ENCODE measurements around the gene HSPA6.
"Not testable (repeated sequence)": the region's sequence is repeated elsewhere in the genome, so short reads cannot be mapped to it uniquely, and the experiment has no call there.

Gene HSPA6

DNA sequence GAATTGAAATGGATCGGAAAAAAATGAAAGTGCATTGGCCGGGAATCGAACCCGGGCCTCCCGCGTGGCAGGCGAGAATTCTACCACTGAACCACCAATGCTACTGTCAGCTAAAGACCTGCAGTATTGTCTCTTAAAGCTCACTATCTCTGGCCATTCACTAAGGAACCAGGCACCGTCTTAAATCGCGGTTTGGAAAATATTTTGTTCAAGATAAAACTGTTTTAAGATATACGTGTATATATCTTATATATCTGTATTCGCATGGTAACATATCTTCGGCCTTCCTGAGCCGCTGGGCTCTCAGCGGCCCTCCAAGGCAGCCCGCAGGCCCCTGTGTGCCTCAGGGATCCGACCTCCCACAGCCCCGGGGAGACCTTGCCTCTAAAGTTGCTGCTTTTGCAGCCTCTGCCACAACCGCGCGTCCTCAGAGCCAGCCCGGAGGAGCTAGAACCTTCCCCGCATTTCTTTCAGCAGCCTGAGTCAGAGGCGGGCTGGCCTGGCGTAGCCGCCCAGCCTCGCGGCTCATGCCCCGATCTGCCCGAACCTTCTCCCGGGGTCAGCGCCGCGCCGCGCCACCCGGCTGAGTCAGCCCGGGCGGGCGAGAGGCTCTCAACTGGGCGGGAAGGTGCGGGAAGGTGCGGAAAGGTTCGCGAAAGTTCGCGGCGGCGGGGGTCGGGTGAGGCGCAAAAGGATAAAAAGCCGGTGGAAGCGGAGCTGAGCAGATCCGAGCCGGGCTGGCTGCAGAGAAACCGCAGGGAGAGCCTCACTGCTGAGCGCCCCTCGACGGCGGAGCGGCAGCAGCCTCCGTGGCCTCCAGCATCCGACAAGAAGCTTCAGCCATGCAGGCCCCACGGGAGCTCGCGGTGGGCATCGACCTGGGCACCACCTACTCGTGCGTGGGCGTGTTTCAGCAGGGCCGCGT lies at the start of gene HSPA6:
Gene HSPA6, plus strand, starts transcription at position 724 of the 925 bp plus-strand sequence. Its CDS starts 119 bp downstream, at position 843.
- peak; percentile 82 for DNase-seq

DNA sequence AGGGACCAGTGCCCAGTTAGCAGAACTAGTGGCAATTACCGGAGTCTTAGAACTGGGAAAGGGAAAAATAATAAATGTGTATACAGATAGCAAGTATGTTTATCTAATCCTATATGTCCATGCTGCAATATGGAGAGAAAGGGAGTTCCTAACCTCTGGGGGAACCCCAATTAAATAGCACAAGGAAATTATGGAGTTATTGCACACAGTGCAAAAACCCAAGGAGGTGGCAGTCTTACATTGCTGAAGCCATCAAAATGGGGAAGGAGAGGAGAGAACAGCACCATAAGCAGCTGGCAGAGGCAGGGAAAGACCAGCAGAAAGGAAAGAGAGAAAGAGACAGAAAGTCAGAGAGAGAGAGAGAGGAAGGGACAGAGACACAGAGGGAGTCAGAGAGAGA lies 46.6 kb upstream of the HSPA6 start:
- DNase-seq: not testable (repeated sequence)

DNA sequence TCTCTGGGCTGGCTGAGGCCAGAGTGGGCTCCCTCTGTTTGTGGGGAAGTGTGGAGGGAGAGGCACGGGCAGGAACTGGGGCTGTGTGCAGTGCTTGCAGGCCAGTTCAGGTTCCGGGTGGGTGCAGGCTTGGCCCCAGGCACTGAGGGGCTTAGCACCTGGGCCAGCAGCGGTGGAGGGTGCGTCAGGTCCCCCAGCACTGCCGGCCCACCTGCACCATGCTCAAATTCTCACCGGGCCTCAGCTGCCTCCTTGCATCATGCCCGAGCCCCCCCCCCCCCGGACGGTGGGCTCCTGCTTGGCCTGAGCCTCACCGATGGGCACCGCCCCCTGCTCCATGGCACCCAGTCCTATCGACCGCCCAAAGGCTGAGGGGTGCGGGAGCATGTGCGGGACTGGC lies 45.4 kb upstream of the HSPA6 start:
- no peak for DNase-seq

DNA sequence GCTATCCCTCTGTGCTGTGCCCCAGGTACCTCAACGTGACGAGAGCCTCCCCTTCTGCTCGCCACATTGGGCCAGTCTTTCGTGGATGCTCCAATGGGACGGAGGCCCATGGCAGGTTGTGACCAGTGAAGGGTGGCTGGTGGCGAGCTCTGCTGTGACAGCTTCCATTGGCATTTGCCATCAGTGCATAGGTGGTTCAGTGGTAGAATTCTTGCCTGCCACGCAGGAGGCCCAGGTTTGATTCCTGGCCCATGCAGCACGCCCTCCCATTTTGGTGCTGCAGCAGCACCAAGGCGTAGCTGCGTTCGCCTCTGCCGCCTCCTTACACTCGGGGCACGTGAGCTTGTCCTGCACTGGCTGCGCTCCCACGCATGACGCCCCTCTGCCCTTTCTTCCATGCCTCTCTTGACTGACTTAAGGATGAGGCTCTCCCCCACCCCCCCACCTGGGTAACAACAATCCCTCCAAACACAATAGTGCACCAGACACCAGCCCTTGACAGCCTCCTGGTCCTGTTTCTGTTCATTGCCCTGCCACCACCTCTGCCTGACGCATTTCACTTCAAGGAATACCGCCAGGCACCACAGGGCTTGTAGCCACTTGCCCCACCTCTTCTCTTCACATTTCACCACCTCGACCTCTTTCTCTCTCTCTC lies 43.8 kb upstream of the HSPA6 start:
- no peak for DNase-seq

DNA sequence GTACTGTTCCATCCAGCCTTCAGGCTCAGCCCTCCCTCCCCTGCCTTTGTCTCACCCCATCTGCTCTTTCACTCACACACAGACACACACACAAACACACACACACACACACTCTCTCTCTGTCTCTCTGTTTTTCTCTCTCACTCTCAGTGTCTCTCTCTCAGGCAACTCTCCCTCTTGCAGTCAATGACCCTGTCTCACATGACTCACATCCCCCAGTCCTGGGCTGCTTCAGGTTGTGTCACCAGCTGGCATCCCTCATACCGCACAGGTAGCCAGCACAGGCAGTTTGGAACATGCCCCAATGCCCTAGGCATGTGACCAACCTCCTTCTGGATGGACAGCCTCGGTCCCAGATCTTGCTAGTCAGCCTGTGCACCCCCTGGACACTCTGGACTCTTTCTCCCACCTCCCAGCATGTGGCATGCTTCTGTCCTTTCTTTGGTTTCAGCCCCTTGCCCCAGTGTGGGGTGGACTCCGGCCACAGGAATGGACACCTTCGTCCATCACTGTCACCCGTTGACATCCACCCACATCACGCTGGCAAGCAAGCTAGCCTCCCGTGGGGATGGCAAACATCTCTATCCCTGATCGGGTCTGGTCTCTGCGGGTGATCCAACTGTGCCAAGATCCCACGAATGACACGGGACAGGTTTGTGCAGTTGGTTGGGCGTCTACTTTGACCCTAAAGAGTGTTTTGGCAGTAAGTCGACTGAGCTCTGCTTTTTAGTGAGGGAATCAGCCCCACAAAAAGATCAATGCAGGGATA lies 42.5 kb upstream of the HSPA6 start:
- DNase-seq: no peak

DNA sequence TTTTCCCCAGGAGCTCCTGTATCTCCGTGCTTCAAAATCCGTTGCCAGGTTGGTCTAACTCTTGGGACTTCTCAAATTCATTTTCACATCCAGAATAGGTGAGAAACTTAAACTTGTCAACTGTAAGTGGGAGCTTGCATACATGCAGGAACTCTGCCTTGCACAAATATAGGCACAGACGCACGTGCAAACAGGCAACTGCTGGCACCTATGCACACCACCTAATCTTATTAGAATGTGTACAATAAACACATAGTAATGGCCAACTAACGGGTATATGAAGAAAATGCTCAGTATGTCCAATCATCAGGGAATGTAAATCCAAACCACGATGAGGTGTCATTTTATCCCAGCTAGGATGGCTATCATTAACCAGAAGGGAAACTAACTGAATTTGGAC lies 41.7 kb upstream of the HSPA6 start:
- DNase-seq: no peak

DNA sequence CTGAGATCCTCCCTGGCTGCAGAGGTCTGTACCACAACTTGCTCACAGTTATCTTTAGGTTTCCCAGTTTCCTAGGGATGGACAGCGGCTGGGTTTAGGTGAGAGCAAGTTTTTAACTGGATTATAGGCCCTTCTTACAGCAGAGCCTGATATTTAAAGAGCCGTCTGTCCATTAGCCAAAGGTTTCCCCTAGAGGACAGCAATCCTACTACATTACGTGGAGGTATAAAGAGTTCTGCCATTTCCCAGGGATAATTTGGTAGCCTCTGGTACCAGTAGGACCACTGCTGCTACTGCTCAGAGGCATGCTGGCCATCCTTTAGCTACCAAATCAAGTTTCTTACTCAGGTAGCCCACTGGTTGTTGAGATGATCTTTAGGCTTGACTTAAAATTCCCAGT lies 41.0 kb upstream of the HSPA6 start:
- DNase-seq: no peak

DNA sequence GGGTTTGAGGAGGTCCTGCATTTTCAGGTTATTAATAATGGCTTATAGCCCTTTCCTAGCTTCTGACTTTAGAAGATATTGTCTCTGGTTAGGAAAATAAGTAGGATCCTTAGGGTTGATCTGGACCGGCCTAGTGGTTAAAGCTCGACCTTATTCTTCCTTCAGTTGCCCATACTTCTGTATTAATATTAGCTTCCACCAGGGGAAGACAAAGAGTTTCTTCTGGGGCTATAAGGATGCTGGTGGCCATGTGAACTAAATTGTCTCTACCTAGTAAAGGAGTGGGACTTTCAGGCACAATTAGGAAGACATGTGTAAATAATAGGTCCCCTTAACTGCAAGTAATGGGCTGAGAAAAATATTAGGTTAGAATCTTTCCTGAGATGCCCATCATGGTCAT lies 39.7 kb upstream of the HSPA6 start:
- DNase-seq: peak; percentile 59

DNA sequence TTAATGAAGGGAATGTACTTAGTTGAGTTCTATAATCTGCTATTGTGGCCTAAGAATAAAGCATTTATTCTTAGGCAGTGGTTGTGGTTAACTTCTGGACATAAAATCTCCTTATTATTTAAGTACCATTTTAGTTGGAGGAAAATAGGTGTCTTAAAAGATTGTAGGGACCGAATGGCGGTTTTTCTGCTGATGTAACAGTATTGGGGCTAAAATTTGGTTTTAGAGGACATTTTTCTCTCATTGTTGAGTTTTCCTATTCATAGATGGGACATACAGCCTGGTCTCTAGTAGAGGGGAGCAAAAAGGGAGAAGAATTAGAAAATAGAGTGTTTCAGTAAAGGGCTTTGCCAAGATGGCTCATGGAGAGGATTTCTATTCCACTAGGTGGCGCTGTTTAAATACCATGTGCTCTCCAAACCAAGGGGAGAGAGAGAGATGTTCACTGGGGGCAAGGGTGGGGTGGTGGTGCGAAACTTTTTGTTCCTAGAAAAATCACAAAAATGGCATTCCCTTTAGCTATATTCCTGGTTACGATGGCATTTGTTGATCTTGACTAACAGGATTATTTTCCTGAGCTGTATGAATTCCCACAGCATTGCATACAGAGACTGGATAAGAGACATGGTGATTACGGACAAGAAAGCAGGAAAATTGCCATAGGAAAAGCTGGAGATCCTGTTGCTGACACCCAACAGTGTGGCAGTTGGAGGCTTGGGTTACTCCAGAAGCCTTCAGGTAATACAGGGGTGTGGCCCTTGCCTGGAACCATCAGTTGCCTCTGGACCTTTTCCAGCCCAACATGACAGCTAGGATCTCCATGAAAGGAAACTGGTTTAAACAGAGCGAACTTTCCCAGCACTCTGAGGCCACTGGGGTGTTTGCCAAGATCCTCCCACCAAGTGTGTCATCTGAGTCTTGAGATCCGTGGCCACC lies 37.3 kb upstream of the HSPA6 start:
- peak; percentile 90 for DNase-seq

DNA sequence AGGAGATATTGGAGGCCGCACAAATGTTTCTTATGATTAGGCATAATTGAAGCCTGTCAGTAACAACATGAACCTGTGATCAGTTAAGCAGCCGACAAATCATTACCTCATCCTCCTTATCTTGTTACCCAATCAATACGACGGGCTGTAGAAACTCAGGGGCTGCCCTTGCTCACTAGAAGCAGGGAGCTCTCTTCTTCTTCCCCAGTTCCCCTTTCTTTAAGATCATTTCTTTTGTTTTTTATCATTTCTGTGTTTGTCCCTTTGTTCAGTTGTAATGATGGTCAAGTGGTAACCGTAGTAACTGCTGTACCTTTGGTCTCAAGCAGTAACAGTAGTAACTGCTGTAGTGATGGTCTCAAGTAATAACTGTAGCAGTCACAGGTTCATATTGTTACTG lies 32.9 kb upstream of the HSPA6 start:
- DNase-seq: peak; percentile 58

DNA sequence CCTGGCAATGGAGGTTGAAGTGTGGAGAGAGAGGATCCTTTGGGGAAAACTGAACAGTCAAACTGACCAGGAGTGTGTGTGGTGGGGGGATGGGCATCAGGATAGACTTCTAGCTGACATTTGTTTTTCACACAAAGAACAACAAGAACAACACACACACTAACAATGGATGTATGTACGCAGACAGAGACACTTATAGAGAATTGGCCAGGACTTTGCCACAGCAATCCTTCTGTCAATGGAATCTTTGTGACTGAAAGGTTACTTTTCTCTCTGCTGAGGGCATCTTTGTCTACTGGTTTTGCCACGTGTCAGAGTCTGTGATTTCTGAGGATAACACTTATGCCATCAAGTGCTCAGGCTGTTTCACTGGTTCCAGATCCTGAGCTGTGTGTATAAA lies 31.5 kb upstream of the HSPA6 start:
- no peak for DNase-seq

DNA sequence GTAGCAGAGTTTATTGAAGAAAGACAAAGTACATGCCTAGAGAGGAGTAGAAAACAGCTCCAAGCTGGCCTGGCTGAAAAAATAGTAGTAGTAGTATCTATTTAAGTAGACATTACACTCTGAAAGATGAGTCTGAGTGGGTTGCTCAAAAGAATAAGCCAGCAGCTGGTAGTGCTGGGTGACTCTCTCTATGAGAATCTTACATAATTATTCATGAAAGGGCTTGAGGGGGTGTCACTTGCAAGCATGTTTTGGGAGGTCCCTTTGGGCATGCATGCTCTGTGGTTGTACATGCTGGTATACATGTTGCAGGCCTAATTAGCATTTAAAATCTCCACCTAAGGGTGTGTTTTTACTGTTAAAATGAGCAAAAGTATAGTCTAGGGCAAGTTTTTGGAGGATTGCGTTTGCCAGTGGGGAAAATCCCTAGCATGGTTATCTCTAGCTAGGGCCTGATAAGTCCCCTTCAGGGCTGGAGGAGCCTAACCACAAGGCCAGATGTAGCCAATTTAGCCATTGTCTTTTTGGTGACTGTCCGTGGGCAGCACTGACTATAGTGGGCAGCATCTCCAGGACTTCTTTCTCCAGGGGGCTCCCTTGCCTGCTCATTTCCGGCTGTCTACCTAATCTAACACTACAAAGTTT lies 30.1 kb upstream of the HSPA6 start:
- peak; percentile 96 for DNase-seq

DNA sequence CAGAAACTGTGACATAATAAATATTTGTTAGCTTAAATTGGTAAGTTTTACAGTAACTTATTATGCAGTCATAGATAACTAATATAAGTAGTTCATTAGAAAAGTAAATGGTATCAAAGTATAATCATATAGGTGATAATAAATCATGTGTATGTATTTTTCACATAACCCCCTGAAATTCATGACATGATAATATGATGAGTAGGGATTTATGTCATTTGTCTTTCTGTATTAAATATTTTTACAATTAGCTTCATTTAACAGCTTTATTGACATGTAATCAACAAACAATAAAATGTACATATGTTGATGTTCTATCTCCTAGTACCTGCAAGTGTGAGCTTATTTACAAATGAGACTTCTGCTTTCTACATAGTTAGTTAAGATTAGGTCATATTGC lies 28.9 kb upstream of the HSPA6 start:
- DNase-seq: peak; percentile 76

DNA sequence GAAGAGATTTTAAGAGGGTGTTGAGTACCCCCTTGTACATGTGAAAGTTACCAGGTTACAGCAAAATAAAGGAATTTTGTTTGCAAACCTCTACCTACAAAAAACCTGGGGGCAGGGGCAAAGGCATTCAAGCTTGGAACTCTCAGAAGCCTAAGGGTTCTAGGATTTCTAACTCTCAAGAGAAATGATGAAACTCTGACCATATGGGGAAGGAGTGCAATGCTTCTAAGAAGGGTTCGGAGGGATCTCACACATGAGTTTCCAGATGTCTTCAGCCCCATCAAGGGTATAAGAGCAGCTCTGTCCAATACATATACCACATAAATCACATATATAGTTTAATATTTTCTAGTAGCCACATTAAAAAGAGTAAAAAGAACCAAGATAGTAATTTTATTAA lies 26.4 kb upstream of the HSPA6 start:
- DNase-seq: peak; percentile 26

DNA sequence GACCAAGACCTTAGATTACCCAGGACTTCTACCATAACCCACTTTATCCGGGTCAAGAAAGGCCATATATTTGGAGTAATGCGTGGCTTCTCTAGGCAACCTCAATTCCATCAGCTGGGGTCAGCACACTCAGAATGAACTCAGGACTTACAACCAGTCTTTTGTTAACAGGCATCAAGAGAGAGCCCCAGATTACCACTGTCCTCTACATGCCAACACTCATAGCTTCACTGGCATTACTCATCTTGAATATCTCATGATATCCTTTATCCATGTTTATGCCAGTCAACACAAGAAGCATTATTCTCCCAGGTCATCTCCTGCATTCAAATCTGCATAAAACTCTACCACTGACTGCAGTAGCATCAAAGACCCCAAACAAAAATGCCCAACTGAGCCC lies 25.7 kb upstream of the HSPA6 start:
- no peak for DNase-seq

DNA sequence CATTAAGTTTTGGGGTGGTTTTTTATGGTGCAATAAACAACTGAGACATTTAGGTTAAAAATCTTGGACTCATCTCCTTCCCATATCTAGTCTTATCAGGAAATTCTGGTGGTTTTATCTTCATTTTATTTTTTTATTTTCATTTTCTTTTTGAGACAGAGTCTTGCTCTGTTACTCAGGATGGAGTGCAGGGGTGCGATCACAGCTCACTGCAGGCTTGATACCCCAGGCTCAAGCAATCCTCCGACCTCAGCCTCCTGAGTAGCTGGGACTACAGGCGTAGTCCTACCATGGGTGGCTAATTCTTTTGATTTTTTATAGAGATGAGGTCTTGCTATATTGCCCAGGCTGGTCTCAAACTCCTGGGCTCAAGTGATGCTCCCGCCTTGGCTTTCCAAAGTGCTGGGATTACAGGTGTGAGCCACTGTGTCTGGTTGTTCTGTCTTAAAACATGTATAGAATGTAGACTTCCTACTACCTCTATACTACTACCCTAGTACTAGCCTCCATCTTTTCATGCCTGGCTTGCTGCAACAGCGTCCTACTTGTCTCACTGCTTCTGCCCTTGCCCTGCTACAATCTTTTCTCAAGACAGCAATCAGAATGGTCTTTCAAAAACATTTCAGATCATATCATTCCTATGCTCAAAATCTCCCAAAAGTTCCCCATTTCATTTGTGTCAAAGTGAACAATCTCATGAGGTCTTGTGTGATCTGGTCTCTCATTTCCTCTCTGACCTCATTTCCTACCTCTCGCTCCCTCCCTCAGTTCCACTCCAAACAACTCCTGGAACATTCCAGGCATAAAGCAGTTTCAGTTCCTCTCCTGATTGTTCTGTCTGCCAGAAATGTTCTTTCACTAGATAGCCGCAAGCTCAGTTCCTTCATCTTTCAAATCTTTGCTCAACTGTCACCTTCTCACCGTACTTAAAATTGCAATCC lies 25.0 kb upstream of the HSPA6 start:
- peak; percentile 61 for DNase-seq

DNA sequence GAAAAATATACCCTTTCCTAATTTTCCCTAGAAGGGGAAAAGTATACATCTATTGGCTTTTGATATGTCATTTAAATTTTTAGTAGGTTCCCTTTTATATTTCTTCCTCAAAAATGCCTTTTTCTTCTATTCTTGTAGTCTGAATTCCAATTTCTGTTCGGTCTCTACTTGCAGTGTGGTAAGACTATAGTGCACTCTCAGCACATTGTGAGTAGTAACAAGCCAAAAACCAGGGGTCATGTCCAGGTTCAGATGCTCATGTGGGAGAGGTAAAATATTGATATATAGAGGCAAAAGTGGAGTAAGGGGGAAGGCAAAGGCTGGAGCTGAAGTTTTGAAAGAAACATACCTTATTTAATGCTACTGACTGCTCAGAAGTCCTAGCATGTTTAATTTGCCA lies 23.1 kb upstream of the HSPA6 start:
- DNase-seq: peak; percentile 62

DNA sequence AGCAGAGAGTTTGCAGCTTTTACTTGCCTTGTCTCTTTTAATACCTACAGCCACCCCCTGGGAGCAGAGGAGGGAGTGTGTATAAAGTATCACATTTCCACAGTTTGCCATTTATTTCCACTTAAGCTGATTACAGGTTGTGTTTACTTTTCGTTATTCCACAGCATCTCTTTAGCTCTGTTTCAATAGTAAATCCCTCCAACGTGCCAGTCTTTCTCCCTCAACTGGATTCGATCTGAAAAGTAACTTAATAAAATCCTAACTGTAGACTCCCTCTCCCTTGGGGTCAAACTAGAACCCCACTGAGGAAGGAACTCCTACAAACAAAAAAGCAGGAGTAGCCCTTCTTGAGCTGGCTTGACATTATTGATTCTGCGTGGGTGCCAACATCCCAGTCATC lies 22.2 kb upstream of the HSPA6 start:
- no peak for DNase-seq

DNA sequence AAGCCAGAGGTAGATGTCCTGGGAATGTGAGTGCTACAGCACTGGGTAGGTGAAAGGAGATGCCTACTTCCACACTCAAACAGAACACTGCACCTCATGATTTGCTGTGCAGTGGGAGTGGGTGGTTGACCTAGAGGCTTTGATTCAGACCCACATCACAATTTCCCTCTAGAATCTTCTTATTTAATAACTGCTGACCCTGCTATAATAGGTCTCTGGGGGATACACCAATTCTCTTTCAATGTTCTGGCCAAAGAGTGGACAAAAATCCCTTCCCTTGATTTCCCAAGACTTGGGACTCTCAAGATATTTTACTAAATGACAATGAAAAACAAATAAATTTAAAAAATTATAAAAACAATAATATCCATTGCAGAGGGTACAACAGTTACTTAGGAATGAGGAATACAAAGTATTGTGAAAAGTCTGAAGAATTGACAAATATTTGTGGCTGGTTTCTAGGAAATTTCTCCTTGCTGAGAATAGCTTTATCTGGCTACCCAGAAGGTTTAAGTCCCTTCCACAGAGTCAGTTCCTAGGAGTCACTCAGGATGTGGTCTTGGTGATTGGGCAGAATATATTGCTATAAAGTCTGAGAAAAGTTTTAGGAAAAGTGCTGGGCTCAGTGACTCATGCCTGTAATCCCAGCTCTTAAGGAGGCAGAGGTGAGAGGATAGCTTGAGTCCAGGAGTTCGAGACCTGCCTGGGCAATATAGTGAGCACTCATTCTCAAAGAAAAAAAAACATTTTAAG lies 21.5 kb upstream of the HSPA6 start:
- peak; percentile 96 for DNase-seq

DNA sequence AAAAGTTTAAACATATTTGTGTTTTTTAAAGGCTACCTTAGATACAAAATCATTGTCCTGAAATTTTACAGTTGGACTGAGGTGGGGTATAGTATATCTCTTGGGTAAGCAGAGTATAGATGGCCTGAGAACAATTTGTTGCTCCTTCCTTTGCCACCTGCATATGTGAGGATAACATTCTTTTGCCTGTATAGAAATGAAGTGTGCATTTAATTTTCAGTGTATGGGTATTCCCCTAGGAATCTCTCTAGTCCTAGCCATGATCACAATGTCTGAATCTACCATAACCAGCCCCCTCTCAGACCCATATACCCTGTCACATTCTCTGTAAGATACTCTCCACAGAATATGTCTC lies 21.0 kb upstream of the HSPA6 start:
- DNase-seq: no peak

Data from OCI-M1 (cell line).